ENCODE measurements around the gene CFAP97. TPM values are rescaled to one million over a fixed set of nuclear protein-coding genes. Genes with fewer than 3 reads are reported as not detected.
A peak's percentile ranks its signal among the peaks of the same experiment; 100 is the strongest.

The CFAP97 gene
- total and polyA plus RNA-seq, 2 donors (not counting 1 experiment from before 2014, with no cell fraction given) = 11.3 to 32.0 TPM

DNA sequence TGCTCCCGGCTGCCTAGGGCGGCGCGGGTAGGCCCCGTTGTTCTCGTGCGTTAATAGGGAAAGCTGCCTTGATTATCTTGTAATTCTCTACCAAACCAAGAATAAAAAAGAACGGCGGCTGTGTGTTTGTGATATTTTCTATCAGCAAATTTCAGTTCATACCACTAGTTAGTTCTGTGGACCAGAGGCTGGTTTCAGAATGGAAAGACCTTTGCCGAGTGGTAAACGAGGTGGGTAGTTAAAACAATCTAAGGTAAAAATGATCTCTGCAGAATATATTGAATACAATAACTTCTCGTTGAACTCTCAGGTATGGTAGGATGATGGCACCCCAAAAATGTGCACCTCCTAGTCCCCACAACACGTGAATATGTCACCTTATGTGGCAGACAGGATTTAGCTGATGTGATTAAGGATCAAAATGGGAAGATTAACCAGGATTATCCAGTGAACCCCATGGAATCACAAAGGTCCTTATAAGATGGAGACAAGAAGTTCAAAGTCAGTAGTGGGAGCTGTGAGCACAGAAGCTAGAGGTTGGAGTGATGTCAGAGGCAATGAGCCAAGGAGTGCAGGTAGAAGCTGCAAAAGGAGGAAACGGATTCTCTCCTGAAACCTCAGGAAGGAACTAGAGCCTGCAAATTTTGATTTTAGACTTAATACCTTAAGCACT lies 574 bp upstream of the CFAP97 start:
- Mint-ChIP-seq H3K9me3 (ENCODE audit: insufficient read depth) (no peaks in the 10 kb centered on the region), H3K27ac (peak overlapping the region; percentile 89), H3K4me3 (peak overlapping the region; percentile 97), H3K27me3 (no peaks in the 10 kb centered on the region), H3K4me1 (peaks cover 50% of the 10 kb centered on the region)
- H3K9ac ChIP-seq (ENCODE audit: low read length) = peak overlapping the region; percentile 75
- H2AFZ ChIP-seq (ENCODE audit: insufficient read depth, low read depth, low read length, poor library complexity, severe bottlenecking) = peak overlapping the region; percentile 88
- 20% methylated on average over 1 of the region's 14 CpGs for WGBS (ENCODE audit: insufficient coverage)
- no peaks in the 10 kb centered on the region for H3K36me3 ChIP-seq (replicated peaks in 1 of 2; ENCODE audit: control extremely low read depth in 1 of 2, control insufficient read depth in 1 of 2, extremely low read depth in 1 of 2, insufficient read depth in 2 of 2, low read length in 1 of 2)
- H3K4me1 ChIP-seq (ENCODE audit: control insufficient read depth in 2 of 2, insufficient read depth in 2 of 2, low read length in 2 of 2) = peaks cover 34 to 50% of the 10 kb centered on the region in 2 donors
- peaks cover 61% of the 10 kb centered on the region for H3K79me2 ChIP-seq (ENCODE audit: control insufficient read depth, insufficient read depth, low read length)
- H4K20me1 ChIP-seq (ENCODE audit: control insufficient read depth, insufficient read depth, low read length, poor library complexity, severe bottlenecking) = no peaks in the 10 kb centered on the region
- intact Hi-C loops (cut with micrococcal nuclease) = loop anchor here (2.0 to 5.0 kb wide), 5 partner anchors 192 to 1697 kb away; partner anchors contain the start of genes ACSL1, ANKRD37, ING2 and IRF2
- no peaks in the 10 kb centered on the region for H3K9me3 ChIP-seq (ENCODE audit: control extremely low read depth in 1 of 3, control insufficient read depth in 2 of 3, insufficient read depth in 1 of 3, low read length in 2 of 3)
- TF ChIP-seq CTCF (IDR thresholded peaks at IDR 0.05) (no peak), EZH2 (IDR thresholded peaks at IDR 0.05; ENCODE audit: borderline replicate concordance, insufficient read depth, low read depth, low read length, poor library complexity, severe bottlenecking) (no peak)
- ATAC-seq (ENCODE audit: low read depth) (no peak), DNase-seq (peak; percentile 40)
- POLR2A ChIA-PET = no interaction called here
- peak overlapping the region; percentile 58 to 73 (median 71) for H3K4me3 ChIP-seq (ENCODE audit: control extremely low read depth in 1 of 5, extremely low read depth in 1 of 5, insufficient read depth in 1 of 5, low read depth in 2 of 5, low read length in 4 of 5)
- peak overlapping the region; percentile 76 to 90 for H3K27ac ChIP-seq (ENCODE audit: low read length in 2 of 2)
- CTCF ChIA-PET = interaction anchor here (0.9 to 1.1 kb wide), 2 partner anchors 21 to 61 kb away, joined by 3 read pairs; partner anchors contain the start of gene SLC25A4
- H3K27me3 ChIP-seq (replicated peaks in 1 of 4; ENCODE audit: control extremely low read depth in 1 of 4, control insufficient read depth in 3 of 4, insufficient read depth in 4 of 4, low read length in 3 of 4) = no peaks in the 10 kb centered on the region
- peak overlapping the region; percentile 80 for H3K4me2 ChIP-seq (replicated peaks; ENCODE audit: low read depth, low read length, poor library complexity, severe bottlenecking)

- DNase-seq (no peak), ATAC-seq (ENCODE audit: low read depth) (peak; percentile 5)
- no peaks in the 10 kb centered on the region for H3K27me3 Mint-ChIP-seq
- peak overlapping the region; percentile 1 to 73 (median 58) for H3K4me3 ChIP-seq (ENCODE audit: control extremely low read depth in 1 of 5, extremely low read depth in 1 of 5, insufficient read depth in 1 of 5, low read depth in 2 of 5, low read length in 4 of 5)
- no peaks in the 10 kb centered on the region for H4K20me1 ChIP-seq (ENCODE audit: control insufficient read depth, insufficient read depth, low read length, poor library complexity, severe bottlenecking)
- H3K27ac Mint-ChIP-seq = peak overlapping the region; percentile 98
- H3K4me1 ChIP-seq (ENCODE audit: control insufficient read depth in 2 of 2, insufficient read depth in 2 of 2, low read length in 2 of 2) = peaks cover 31 to 44% of the 10 kb centered on the region in 2 donors
- peak overlapping the region; percentile 75 for H3K9ac ChIP-seq (ENCODE audit: low read length)
- peak overlapping the region; percentile 71 to 90 for H3K27ac ChIP-seq (ENCODE audit: low read length in 2 of 2)
- POLR2A ChIA-PET = no interaction called here
- CTCF ChIA-PET = interaction anchor here (4.7 kb wide), 1 partner anchor 20 kb away, joined by 24 read pairs; no protein-coding TSS in a partner anchor
- WGBS (ENCODE audit: insufficient coverage) = 55% methylated on average over 6 of the region's 8 CpGs
- H3K36me3 ChIP-seq (replicated peaks in 1 of 2; ENCODE audit: control extremely low read depth in 1 of 2, control insufficient read depth in 1 of 2, extremely low read depth in 1 of 2, insufficient read depth in 2 of 2, low read length in 1 of 2) = no peaks in the 10 kb centered on the region
- H3K4me1 Mint-ChIP-seq = peaks cover 43% of the 10 kb centered on the region
- intact Hi-C loops (cut with micrococcal nuclease) = loop anchor here (1.0 to 5.0 kb wide), 8 partner anchors 11 to 1696 kb away; partner anchors contain the start of genes ACSL1, CCDC110, ING2 and IRF2
- H3K9me3 ChIP-seq (ENCODE audit: control extremely low read depth in 1 of 3, control insufficient read depth in 2 of 3, insufficient read depth in 1 of 3, low read length in 2 of 3) = no peaks in the 10 kb centered on the region
- no peaks in the 10 kb centered on the region for H3K9me3 Mint-ChIP-seq (ENCODE audit: insufficient read depth)
- peak overlapping the region; percentile 97 for H3K4me3 Mint-ChIP-seq
- H3K27me3 ChIP-seq (replicated peaks in 1 of 4; ENCODE audit: control extremely low read depth in 1 of 4, control insufficient read depth in 3 of 4, insufficient read depth in 4 of 4, low read length in 3 of 4) = no peaks in the 10 kb centered on the region
- peak overlapping the region; percentile 88 for H2AFZ ChIP-seq (ENCODE audit: insufficient read depth, low read depth, low read length, poor library complexity, severe bottlenecking)
- no peak for TF ChIP-seq CTCF (IDR thresholded peaks at IDR 0.05)
- H3K79me2 ChIP-seq (ENCODE audit: control insufficient read depth, insufficient read depth, low read length) = peaks cover 52% of the 10 kb centered on the region
- peak overlapping the region; percentile 80 for H3K4me2 ChIP-seq (replicated peaks; ENCODE audit: low read depth, low read length, poor library complexity, severe bottlenecking)
Measured at GRCh38 chr4:185202984-185203485, 765 bp downstream of the CFAP97 start.
